NCI-H1417 treated with DMSO at 0.1 percent for 48 hours (cell line): Measurements from ENCODE around the gene POLE3.
"Not testable (repeated sequence)": the region's sequence is repeated elsewhere in the genome, so short reads cannot be mapped to it uniquely, and the experiment has no call there.

Experiments
- DNase-seq: peaks from one replicate; lab custom pipeline; 2025; lab: John Stamatoyannopoulos, UW

Gene POLE3

DNA sequence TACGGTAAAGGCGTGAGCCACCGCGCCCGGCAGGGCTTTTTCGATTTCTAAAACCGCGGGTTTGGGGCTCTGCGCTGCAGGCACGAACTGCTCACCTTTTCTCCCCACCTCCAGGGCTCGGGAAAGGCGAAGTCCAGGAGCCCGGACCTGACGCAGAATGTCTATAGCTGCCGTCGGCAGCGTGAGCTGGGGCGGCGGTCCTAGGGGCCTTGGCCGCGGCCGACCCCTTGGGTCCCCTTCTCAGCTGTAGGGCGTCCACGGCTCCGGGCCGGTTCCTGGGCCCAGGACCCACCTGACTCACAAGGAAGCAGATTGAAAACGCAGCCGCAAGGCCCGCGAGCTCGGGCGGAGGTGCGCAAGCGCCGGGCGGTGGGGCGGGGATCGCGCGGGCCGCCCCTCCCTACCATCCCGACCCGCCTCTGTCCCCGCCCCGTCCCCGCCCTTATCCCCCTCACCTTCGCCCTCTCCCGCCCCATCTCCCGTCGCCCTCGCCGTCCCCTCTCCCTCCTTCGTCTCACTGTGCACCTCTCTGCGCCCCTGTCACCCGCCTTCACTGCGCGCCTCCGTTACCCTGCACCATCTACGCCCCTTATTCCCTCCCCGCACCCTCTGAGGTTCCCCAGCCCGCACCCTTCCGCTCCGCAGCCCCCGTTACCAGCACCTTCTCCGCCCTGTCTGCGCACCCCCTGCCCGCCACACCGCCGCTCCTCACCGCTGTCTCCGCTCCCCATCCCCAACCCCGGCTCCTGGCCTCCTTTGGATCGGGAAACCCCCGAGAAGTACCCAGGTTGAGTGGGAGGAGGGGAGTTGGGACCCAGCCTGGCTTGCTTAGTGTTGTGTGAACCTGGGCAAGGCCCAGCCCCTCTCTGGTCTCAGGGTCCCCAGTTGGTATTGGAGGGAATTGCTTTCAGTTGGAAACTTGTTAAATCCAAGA, 33.6 kb downstream of the POLE3 start, which contains the start of gene HDHD3:
Gene HDHD3, minus strand, starts transcription at position 353 of the 934 bp plus-strand sequence. CDS start 2,632 bp downstream, outside the sequence.
- peak; percentile 11 for DNase-seq

DNA sequence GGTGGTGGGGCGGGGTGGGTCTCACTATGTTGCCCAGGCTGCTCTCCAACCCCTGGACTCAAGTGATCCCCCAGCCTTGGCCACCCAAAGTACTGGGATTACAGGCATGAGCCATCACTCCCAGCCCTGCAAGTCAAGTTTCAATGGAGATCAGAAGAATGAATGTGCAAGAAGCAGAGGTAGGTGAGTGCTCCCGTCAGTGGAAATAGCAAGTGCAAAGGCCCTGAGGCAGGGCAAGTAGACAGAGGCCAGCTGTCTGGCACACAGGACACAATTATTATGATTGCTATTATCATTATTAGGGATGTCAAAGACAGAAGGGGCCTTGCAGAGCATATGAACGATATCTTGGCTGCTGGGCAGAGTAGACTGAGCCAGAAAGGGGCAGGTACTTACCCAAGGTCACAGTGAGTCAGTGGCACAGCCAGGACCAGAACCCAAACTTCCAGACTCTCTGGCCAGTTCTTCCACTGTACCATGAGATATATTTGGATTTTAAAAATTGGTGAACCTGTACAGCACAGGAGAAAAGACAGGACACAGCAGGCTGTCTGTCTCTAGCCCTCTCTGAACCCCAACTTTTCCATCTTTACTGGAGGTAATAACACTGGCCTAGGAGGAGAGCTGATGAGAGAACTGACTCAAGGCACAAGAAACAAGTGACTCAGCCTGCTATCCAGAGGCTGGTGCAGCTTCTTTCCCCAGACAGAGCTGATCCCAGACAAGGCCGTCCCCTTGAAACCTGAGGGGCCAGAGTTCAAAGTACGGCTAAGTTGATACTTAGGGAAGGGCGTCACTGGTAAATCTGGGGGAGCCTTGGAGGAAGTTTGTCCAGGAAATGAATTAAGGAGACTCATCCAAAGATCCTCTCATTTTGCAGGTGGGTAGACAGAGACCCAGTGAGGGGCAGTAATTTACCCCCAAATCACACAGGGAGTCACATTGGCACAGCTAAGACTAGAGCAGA, 35.1 kb downstream of the POLE3 start:
- no peak for DNase-seq

DNA sequence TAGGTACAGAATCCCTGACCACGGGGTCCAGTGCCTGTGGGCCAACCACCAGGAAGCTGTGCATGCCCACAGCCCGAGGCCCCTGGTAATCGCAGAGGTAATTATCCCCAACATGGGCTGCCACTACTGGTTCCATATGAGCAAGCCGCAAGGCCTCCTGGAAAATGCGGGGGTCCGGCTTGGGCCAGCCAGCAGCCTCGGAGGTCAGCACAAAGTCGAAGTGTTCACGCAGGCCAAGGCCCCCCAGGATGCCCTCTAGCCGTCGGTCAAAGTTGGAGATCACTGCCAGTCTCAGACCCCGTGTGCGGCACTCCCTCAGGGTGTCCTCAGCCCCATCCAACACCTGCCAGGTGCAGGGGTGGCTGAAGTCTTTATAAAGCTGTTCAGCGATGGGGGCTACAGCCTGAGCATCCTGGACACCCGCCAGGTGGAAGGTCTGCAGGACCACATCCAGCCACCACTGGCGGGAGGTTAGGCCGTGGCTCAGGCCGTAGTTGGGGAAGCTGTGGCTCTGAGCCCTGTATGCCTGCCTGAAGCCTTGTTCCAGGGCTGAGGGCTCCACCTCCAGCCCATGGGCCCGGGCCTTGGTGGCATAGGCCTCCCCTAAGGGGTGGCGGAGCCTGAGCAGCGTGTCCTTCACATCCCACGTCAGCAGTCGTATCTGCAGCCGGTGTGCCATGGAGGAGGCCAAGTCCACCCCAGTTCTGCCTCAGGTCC, 36.6 kb downstream of the POLE3 start:
- no peak for DNase-seq

DNA sequence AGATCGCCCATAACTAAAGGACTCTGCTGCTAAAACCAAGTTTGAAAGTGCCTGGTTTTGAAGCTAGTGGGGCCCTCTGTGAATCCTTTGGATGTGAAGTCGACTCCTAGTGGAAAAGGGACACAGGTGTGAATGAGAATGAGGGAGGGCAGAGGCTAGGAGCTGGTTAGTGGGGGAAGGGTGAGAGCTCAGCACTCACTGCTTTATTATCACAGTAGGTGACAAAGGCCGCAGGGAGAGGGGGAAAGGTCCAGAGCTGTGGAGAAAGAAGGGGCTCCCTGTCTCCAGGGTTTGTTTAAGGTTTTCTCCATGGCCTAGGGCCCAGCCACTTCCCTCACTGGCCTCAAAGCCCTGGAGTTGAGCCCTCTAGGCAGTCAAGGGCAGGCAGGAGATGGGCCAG, 37.2 kb downstream of the POLE3 start:
- DNase-seq, result no peak

DNA sequence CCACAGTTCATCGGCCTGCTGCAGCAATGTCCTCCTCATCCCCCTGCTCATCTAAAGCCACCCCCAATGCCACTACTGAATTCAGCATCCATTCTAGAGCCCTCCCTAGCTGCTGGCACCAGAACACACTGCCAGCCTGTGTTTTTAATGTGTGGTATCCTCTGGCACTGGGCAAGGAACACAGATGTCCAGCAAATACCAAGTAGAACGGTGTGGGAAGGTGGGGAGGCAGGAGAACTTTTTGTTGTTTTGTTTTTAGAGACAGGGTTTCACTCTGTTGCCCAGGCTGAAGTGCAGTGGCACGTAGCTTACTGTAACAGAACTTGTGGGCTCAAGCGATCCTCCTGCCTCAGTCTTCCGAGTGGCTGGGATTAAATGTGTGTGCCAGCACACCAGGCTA, 38.4 kb downstream of the POLE3 start:
- no peak for DNase-seq

DNA sequence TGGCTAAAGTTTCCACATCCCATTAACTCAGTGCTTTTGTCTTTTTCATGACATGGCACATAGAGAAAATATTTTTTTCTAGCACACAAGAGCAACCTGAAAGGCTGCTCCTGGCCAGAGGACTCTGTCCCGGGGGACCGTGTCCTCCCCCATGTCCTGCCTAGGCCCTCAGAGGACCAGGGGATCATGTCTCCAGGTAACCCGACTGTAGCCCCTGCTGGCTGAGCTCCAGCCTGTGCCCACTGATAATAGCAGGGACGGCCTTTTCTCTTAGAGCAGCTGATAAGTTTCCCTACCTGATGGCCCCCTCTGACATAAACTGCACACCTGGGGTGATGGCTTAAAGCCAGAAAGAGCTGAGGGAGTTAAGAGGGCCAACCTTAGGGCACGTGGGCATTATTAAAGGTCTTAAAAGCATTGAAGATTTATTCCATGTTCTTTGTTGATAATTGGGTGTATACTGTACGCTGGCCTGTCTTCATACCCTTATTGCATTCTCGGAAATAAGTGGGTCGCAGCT, 39.6 kb downstream of the POLE3 start:
- DNase-seq, result no peak

DNA sequence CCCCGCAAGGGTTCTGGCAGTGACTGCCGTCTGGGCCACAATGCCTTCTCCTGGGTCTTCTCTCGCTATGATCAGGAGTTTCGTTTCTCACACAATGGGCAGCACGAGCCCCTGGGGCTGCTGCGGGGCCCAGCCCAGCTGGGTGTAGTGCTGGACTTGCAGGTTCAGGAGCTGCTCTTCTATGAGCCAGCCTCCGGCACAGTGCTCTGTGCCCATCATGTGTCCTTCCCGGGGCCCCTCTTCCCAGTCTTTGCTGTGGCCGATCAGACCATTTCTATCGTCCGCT, 40.7 kb downstream of the POLE3 start:
- no peak for DNase-seq

DNA sequence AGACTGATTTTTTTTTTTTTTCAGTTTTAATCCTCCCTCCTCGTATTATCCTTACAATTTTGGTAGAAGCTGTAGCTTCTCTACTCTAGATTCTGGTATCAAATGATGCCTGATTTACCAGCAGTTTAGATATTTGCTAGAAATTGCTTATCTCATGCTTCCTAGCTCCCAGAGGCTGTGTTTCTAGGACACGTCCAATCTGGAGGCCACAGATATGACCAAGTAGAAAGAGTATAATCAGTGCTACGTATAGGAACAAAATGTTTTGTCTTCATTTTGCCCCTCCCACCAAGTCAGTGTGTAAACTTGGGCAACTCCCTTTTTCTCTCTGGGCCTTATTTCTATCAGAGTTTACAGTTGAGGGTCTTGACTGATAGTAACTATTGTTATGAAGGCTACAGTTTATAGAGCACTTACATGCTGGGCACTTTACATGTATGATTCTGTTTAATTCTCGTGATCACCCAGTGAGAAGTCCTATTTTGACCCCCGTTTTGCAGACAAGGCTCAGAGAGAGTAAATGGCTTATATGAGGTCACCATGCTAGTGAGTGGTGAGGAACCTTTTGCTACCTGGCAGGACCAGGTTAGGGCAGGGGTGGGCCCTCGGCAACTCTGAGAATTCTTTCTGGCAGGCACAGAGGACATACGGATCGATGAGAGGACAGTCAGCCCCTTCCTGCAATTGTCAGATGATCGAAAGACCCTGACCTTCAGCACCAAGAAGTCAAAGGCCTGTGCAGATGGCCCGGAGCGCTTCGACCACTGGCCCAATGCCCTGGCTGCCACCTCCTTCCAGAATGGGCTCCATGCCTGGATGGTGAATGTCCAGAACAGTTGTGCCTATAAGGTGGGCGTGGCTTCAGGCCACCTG, 41.3 kb downstream of the POLE3 start:
- no peak for DNase-seq

DNA sequence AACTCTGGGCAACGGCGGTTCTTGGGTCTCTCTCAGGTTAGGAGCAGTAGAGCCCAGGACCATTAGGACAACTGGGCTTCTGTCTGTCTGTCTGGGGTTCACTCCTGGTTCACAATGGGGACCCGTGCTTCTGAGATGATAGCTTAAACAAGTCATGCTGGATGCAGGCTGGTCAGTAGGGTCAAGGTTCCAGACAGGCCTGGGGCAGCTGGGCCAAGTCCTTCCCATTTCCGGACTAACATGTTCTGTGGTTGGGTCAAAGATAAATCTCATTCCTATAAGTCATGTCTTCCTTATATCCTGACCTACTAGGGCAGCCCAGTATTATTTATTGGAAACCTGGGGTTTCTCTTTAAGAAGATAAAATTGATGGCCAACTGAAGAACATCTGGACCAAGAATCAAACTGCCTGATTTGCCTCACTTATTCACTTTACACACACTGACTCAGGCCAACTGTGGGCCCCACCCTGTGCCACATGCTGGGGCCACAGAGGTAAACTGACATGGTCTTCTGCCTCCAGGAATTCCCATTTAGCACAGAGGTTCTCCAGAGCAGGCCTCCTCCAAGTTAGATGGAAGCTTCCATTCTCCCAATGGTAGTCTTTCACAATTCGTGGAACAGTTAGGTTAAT, 42.0 kb downstream of the POLE3 start:
- no peak for DNase-seq

DNA sequence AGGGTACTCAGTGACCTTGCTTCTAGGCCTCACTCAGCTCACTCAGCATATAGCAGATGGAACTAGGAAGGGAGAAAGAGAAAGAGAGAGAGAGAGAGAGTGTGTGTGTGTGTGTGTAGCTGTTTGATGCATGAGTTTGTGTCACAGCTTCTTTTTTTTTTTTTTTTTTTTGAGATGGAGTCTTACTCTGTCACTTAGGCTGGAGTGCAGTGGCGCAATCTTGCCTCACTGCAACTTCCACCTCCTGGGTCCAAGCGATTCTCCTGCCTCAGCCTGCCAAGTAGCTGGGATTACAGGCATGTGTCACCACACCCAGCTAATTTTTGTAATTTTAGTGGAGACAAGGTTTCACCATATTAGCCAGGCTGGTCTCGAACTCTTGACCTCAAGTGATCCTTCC, 44.8 kb downstream of the POLE3 start:
- not testable (repeated sequence) for DNase-seq

DNA sequence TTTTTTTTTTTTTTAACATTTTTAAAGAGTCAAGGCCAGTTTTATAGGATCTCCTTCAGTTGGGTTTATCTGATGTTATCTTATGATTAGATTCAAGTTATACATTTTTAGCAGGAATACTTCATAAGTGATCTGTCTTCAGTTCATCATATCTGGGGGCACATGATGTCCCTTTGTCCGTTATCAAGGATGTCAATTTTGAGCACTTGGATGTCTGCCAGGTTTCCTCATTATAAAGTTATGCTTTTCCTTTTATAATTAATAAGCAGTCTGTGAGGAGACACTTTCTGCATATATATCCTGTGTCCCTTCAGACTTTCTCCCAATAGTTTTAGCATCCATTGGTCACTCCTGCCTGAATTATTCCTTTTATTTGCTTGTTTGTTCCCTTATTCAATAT, 45.5 kb downstream of the POLE3 start:
- DNase-seq, result no peak

DNA sequence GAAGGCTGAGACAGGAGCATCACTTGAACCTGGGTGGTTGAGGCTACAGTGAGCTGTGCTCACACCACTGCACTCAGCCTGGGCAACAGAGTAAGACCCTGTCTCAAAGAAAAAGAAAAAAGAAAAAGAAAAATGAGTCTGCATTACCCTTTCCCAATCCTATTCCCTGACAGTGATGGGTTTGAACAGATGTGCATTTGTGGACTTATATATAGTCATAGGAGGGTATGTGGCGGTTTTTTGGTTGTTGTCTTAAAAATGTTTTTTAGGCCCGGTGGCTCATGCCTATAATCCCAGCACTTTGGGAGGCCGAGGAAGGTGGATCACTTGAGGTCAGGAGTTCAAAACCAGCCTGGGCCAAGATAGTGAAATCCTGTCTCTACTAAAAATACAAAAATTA, 47.1 kb downstream of the POLE3 start:
- no peak for DNase-seq

DNA sequence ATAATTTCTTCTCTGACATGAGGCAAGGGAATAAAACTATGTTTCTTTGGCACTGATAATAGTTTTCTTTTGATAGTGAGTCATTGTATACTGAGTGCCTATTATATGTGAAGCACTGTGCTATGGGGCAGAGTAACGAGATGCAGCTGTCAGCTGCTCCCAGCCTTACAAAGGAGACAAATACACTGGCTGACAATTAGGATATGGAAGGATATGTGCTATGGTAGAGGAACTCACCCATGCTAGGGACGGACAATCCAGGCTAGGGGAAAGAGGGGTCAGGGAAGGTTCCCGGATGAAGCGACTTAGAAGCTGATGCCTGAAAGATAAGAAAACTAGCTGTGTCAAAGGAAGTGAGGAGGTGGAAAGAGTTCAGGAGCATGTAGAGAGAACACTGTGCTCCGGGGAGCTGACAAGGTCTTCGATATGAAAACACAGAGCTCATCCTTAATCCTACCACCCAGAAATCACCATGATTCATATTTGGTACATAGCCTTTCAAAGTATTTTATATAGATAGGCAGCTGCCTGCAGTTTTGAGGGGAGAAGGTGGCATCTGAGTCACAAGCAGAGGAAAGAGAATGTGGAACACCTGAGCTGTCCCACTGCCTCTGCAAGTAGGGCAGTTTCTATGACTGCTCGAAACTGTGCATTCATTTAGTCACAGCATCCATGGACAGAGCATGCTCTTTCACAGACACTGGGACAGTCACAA, 49.0 kb downstream of the POLE3 start:
- no peak for DNase-seq

DNA sequence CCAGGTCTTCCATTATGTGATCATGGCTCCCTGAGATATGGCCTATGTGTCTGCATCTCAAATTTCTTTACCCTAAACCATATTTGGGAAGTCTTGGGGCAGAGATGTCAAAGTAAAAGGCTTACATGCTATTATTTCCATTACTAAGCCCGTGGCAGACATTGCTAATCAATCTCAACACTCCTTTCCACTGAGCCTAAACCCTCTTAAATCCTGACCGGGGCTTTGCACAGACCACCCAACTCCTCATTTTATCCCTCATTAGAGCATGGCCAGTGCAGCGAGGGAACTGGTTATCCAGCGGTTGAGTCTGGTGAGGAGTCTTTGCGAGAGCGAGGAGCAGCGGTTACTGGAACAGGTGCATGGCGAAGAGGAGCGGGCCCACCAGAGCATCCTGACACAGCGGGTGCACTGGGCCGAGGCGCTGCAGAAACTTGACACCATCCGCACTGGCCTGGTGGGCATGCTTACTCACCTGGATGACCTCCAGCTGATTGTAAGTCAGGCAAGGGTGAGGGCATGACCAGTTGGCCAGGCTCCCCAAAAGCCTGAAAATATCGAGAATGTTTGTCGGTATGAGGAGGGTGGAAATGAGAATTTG, 50.1 kb downstream of the POLE3 start:
- DNase-seq, result no peak

DNA sequence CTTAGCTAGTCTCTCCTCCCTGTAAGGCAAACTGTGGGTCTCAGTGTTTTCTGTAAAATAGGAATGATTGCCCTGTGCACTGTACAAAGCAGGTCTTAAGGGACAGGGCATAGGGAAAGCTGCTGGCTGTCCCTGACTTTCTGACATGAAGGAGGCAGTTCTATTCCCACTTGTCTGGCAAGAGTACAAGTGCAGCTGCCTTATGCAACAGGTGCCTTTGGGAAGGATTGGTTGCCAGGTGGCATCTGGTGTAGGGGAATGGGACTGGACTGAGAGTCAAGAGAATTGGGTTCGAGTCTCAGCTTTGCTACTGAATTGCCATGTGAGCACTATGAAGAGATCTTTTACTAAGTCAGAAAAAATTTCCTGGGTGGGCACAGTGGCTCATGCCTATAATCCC, 51.1 kb downstream of the POLE3 start:
- DNase-seq, result no peak
